Breast epithelium (tissue), 3 donors: ENCODE measurements around the gene PLXNA3.
"Not testable (repeated sequence)": the region's sequence is repeated elsewhere in the genome, so short reads cannot be mapped to it uniquely, and the experiment has no call there.

Experiments used
- POLR2AphosphoS5 ChIP-seq, 3 donors: sonication (generic); formaldehyde crosslinking; IDR thresholded peaks; one replicate each; pipeline ENCODE4 v1.6.1; 2017; ENCODE audit warnings: antibody characterized with exemption in 3 of 3
- TF ChIP-seq, protein P1 (sequence below), 3 donors: fragments of 450-650 bp; IDR thresholded peaks; one replicate each; pipeline ENCODE4 v1.5.1; 2016 to 2017; ENCODE audit warnings: antibody characterized with exemption in 3 of 3, mild to moderate bottlenecking in 3 of 3, moderate library complexity in 3 of 3

DNA sequence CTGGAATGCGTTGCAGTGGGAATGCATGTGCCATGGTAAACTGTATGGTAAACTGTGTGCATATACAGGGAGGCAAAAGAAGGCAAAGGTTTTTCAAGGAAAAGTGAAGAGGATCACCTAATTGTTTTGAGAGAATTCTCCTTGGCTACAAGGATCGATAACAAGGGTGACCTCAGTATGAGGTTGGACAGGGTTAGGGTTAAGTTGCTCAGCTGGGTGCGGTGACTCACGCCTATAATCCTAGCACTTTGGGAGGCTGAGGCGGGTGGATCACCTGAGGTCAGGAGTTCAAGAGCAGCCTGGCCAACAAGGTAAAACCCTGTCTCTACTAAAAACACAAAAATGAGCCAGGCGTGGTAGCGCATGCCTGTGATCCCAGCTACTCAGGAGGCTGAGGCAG lies 43.3 kb downstream of the PLXNA3 start:
- TF ChIP-seq POLR2AphosphoS5 (IDR thresholded peaks at IDR 0.05), result not testable (repeated sequence)
- TF ChIP-seq, protein P1, sequence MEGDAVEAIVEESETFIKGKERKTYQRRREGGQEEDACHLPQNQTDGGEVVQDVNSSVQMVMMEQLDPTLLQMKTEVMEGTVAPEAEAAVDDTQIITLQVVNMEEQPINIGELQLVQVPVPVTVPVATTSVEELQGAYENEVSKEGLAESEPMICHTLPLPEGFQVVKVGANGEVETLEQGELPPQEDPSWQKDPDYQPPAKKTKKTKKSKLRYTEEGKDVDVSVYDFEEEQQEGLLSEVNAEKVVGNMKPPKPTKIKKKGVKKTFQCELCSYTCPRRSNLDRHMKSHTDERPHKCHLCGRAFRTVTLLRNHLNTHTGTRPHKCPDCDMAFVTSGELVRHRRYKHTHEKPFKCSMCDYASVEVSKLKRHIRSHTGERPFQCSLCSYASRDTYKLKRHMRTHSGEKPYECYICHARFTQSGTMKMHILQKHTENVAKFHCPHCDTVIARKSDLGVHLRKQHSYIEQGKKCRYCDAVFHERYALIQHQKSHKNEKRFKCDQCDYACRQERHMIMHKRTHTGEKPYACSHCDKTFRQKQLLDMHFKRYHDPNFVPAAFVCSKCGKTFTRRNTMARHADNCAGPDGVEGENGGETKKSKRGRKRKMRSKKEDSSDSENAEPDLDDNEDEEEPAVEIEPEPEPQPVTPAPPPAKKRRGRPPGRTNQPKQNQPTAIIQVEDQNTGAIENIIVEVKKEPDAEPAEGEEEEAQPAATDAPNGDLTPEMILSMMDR (IDR thresholded peaks at IDR 0.05), result not testable (repeated sequence)
